Measurements from ENCODE around the gene LCN2. TPM values are rescaled to one million over a fixed set of nuclear protein-coding genes. Genes with fewer than 3 reads are reported as not detected.

LCN2 gene
- total RNA-seq, 4 donors from 2014 or later, result 0.98 to 2.6 TPM; not detected in 2

DNA sequence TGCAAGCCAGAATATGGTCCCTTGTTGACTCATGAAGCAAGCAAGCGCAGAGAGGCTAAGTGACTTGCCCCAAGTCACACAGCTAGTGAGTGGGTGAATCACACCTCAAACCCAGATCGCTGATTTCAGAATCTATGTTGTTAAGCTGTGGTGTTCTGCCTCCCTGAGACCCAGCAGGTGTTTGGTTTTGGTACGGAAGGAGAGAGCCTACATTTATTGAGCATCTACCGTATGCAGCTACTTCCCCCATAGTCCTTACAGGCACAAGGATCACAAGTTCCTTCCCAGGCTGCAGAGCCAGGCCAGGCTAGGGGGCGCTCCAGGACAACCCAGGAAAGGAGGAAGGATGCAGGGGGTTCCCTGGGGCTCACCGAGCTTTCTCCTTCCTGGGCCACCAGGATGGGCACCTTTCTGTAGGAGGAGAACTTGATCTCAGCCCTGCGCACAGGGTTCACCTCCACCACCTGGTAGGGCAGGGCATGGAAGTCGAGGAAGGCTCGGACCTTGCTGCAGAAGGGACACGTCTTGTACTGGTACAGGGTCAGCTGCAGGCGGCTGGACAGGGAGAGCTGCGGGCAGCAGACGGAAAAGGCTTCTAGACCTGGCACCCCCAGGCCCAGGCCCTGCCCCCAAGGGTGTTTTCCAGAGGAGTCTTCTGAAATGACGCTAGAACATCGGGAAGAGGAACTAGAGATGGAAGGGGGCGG lies 24.2 kb upstream of the LCN2 start:
- DNase-seq, result peak in 1 of 2 donors; percentile 56
- intact Hi-C loops (cut with DNase I; ENCODE audit: low total_unique reads), result loop anchor here (5.0 kb wide), 1 partner anchor 183 kb away; no protein-coding TSS in a partner anchor
- no peaks in the 10 kb centered on the region for H3K27me3 ChIP-seq
- no peak for TF ChIP-seq POLR2A (IDR thresholded peaks at IDR 0.05)
- TF ChIP-seq, protein P1, sequence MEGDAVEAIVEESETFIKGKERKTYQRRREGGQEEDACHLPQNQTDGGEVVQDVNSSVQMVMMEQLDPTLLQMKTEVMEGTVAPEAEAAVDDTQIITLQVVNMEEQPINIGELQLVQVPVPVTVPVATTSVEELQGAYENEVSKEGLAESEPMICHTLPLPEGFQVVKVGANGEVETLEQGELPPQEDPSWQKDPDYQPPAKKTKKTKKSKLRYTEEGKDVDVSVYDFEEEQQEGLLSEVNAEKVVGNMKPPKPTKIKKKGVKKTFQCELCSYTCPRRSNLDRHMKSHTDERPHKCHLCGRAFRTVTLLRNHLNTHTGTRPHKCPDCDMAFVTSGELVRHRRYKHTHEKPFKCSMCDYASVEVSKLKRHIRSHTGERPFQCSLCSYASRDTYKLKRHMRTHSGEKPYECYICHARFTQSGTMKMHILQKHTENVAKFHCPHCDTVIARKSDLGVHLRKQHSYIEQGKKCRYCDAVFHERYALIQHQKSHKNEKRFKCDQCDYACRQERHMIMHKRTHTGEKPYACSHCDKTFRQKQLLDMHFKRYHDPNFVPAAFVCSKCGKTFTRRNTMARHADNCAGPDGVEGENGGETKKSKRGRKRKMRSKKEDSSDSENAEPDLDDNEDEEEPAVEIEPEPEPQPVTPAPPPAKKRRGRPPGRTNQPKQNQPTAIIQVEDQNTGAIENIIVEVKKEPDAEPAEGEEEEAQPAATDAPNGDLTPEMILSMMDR (IDR thresholded peaks at IDR 0.05), result peak in 3 of 4 experiments; percentile 18 to 41 (median 34)
- H3K4me1 ChIP-seq, result peaks cover 5 to 14% of the 10 kb centered on the region in 2 donors
- no peaks in the 10 kb centered on the region for H3K36me3 ChIP-seq
- no peaks in the 10 kb centered on the region for H3K9me3 ChIP-seq
- no peak overlapping the region for H3K27ac ChIP-seq
- no peak overlapping the region for H3K4me3 ChIP-seq

DNA sequence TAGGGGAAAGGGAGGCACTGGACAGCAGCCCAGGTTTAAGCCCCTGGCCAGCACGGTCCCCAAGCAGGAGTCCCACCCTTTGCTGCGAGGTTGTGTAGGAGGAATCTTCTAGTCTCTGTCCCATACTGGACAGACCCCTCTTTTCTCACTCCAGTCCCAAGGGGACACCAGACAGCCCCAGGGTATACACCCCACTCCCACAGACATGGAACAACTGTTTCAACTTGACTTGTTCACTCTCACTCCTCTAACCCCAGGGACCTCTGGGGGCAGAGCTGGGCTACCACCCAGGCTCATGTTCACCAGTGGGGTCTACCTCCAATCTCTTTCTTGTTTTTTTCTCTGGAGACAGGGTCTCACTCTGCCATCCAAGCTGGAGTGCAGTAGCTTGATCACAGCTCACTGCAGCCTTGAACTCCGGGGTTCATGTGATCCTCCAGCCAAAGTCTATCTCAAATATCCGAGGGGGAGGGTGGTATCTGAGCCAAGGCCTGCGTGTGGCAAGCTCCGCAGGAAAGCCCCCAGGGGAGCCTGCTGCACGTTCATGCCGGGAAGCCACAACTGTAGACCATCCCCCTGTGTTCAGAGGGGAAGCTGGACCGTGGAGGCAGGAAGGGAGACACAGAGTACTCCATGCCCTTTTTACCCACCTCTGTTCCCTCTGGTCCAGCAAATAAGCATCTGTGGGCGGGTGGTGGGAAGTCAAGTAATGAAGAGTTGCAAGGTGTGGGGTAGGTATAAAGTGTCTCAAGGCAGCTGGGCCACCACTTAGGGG lies 23.5 kb upstream of the LCN2 start:
- H3K4me1 ChIP-seq, result peaks cover 5 to 14% of the 10 kb centered on the region in 2 donors
- H3K27me3 ChIP-seq, result no peaks in the 10 kb centered on the region
- H3K27ac ChIP-seq, result peak overlapping the region in 1 of 2 donors; percentile 98
- intact Hi-C loops (cut with DNase I; ENCODE audit: low total_unique reads), result no loop called here
- no peaks in the 10 kb centered on the region for H3K36me3 ChIP-seq
- H3K9me3 ChIP-seq, result no peaks in the 10 kb centered on the region
- no peak overlapping the region for H3K4me3 ChIP-seq
- TF ChIP-seq, protein P1 (IDR thresholded peaks at IDR 0.05), result no peak
- no peak for TF ChIP-seq POLR2A (IDR thresholded peaks at IDR 0.05)
- DNase-seq, result no peak

DNA sequence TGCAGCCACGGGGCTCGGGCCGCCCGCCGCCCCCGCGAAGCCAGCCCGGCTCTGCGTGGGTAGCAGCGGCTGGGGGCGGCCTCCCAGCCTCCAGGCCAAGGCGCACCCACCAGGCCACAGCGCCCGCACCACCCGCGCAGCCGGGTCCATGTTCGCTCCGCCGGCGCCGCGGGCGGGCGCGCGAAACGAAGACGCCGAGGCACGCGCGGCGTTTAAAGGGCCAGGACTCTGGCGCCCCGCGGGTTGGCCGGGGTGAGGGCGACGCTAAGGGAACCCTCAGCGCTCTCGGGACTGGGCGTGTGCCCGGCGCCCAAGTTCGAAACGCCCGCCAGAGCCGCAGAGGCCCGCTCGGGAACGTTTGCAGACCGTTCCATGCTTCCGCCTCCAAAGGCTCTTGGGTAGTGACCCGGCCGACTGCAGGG lies 21.7 kb upstream of the LCN2 start, which contains the start of gene PTGES2:
Gene PTGES2 (minus strand): TSS at position 162 of the 422 bp plus-strand sequence. CDS start 12 bp downstream, at position 150.
- peak; percentile 68 to 84 for DNase-seq
- Histone ChIP-seq H3K36me3 (no peaks in the 10 kb centered on the region), H3K4me1 (peaks cover 5 to 14% of the 10 kb centered on the region in 2 donors), H3K27me3 (no peaks in the 10 kb centered on the region), H3K4me3 (peak within 1 kb of the TSS; percentile 84 to 97), H3K27ac (peak within 1 kb of the TSS; percentile 93 to 98), H3K9me3 (no peaks in the 10 kb centered on the region)
- peak in 1 of 2 donors; percentile 36 for TF ChIP-seq POLR2A (IDR thresholded peaks at IDR 0.05)
- TF ChIP-seq, protein P1 (IDR thresholded peaks at IDR 0.05), result peak in 3 of 4 experiments; percentile 5 to 20 (median 16)
- intact Hi-C loops (cut with DNase I; ENCODE audit: low total_unique reads), result no loop called here

DNA sequence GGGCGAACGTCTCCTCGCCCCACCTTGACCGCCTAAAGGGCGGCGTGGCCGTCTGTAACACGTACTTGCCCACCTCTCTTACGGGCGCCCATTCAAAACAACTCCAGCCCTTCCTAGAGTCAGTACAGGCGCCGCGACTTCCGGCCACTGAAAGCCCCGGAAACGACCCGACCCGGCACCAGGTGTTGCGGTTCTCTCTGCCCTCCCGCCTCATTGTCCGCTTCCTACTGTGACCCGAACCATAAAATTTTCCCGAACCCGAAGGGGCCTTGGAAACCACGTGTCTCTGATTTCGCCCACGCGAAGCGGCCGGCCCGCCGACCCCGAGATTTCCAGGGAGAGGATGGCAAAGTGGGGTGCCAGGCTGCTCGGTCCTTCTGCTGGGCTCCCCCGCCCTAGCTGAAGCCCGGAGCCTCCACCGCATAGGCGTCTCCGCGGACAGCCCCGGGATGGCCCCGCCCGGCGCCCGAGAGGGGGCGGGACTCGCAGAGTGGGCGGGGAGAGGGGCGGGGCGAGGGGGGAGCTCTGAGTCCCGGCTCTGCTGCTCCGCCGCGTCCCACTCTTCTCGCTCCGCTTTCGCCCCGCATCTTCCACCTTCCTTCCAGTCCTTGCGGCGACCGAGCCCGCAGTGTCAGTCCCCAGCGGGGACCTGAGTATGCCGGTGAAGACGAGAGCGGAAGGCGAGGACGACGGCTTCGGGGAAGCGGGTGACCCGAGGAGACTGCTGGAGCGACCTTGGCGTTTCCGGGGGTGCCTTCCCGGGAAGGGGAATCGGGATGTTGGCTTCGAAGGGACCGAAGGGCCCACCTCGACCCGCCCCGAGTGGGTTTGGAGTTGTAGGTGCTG lies 21.0 kb upstream of the LCN2 start:
- Histone ChIP-seq H3K4me3 (peak overlapping the region; percentile 84 to 97), H3K27me3 (no peaks in the 10 kb centered on the region), H3K36me3 (no peaks in the 10 kb centered on the region), H3K4me1 (peaks cover 5 to 14% of the 10 kb centered on the region in 2 donors), H3K9me3 (no peaks in the 10 kb centered on the region), H3K27ac (peak overlapping the region; percentile 93 to 98)
- peak in 1 of 2 donors; percentile 43 for TF ChIP-seq POLR2A (IDR thresholded peaks at IDR 0.05)
- TF ChIP-seq, protein P1 (IDR thresholded peaks at IDR 0.05), result peak in 1 of 4 experiments; percentile 31
- DNase-seq, result peak; percentile 80 to 83
- intact Hi-C loops (cut with DNase I; ENCODE audit: low total_unique reads), result no loop called here
